Urothelium cell line (cell line): ENCODE measurements around the gene SLC25A4.
A peak's percentile ranks its signal among the peaks of the same experiment; 100 is the strongest.

Experiments used
- DNase-seq: peaks from one replicate; pipeline ENCODE4 v3.0.0; 2011; ENCODE audit warnings: low spot score, mixed read lengths
- FAIRE-seq: peaks from 2 replicates; lab custom pipeline; 2011; peaks lifted over from hg19 to GRCh38; lab: Jason Lieb, UNC

The SLC25A4 gene

DNA sequence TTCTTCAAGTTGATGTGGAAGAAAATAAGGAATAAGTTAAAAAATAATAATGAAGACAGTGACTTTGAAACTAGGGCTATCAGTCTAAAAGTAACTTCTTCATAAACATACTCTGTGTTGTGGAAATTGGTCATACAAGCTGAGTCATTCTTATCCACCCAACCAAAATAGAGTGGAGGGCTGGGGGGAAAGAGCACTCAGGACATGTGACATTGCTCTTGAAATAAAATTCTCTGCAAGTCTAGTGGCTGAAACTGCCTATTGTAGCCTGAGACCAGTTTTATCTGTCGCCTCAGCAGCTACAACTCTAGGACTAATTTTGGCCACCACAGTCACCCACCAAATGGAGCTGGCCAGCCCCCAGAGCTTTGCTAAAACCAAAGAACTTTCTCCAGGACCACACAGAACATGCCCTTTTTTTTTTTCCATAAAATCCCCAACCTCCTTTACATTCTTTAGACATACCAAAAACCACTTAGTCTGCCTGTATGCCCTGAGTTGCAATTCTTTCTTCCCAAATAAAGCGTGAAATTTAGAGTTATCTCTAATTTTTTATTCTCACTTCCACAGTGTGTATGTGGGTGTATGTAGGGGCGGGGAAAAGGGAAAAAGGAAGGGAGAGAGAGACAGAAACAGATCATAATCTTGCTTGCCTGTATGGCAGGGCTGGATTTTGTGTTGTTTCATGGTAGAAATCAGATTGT, 23.0 kb upstream of the SLC25A4 start:
- no peak for DNase-seq
- FAIRE-seq: no peak

DNA sequence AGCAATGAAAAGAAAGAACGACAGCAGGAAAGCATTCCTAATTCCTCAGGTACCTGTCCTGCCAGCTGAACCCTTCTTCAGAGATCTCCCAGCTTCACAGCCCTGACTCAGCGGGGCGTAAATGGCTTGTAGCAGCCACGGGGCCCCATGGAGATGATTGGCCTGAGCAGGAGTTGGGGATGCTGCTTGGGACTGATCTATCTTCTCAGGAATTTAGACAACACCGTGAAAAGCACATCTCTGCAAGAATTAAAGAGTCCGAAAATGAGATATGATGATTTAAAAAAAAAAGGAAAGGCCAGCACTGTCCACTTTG, 22.5 kb upstream of the SLC25A4 start:
- no peak for FAIRE-seq

DNA sequence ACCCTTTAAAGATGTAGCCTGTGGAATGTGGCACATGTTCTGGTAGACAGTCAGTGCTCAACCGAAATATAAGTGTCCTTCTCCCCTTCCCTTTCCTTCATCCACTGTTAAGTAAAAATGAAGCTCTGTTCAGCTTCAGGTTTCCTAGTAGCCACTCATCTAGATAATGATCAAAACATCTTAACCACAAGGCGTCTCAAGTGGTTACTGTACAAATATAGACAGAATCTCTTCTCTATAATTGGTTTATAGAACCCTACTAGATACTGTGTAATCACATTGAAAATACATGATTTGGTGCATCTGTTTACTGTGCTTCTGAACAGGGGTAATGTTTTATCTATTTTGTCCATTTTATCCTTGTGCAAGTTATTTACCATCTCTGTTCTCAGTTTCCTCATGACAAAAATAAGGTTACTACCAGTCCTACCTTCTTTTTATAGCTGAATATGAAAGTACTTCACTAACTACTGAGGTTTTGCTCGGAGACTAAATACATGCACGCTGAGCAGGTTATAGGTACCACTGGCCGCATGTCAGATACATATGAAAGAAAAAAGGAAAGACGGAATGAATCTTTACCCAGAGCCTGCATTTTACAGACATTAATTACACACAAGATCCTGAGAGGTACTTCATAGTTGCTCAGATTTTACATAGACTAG, 20.3 kb upstream of the SLC25A4 start:
- no peak for FAIRE-seq

More for the DNA sequence above, 22.5 kb upstream of the SLC25A4 start:
- no peak for DNase-seq

DNA sequence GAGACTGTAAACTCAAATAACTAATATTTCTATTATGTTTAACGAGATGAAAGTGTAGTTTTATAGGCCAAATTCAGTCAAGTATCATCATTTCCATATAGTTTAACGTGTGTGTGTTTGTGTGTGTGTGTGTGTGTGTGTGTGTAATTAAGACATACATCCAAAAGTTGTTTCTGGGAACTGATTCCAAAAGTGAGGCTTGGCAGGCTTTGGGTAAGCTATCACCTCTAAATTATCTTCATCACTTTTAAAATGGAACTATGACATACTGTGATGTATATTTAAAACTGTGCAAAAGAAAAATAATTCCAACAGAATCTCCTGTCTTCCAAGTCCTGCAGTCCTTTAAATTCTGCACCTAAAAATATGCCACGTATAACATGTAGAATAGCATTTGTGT, 19.1 kb upstream of the SLC25A4 start:
- no peak for FAIRE-seq

More for the DNA sequence above, 20.3 kb upstream of the SLC25A4 start:
- DNase-seq: no peak

DNA sequence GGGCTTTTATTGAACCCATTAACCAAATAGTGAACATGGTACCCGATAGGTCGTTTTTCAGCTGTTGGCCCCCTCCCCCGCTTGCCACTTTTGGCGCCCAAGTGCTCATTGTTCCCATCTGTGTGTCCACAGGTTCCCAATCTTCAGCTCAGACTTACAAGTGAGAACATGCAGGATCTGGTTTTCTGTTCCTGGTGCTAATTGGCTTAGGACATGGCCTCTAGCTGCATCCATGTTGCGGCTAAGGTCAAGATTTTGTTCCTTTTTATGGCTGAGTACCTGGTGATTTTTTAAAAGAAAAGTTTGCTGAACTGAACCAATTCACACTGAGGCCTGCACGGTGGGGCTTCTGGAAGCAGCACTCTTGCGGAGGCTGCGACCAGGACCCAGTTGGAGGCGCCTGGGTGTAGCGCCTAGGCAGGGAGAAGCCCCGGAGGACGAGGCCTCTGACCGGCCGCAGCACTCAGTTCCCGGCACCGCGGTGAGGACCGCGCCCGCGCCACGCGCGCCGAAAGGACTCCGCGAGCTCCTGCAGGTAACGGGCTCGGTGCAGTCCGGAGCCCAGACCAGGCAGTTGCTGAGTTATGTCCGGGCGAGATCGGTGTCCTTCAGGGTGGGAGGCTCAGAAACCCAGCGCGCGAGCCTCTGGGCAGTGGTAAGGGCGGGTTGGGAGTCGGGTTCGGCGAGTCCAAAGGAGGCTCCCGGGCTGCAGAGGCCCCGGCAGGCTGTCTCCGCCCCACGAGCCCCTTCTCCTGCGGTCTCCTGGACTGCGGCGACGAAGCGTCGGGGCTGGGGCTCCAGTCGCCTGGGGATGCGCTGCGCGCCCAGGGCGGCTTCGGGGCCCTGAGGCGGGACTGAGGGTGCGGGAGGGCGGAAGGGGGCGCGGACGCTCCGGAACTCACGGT, 15.8 kb upstream of the SLC25A4 start:
- no peak for DNase-seq
- no peak for FAIRE-seq

More for the DNA sequence above, 19.1 kb upstream of the SLC25A4 start:
- no peak for DNase-seq

DNA sequence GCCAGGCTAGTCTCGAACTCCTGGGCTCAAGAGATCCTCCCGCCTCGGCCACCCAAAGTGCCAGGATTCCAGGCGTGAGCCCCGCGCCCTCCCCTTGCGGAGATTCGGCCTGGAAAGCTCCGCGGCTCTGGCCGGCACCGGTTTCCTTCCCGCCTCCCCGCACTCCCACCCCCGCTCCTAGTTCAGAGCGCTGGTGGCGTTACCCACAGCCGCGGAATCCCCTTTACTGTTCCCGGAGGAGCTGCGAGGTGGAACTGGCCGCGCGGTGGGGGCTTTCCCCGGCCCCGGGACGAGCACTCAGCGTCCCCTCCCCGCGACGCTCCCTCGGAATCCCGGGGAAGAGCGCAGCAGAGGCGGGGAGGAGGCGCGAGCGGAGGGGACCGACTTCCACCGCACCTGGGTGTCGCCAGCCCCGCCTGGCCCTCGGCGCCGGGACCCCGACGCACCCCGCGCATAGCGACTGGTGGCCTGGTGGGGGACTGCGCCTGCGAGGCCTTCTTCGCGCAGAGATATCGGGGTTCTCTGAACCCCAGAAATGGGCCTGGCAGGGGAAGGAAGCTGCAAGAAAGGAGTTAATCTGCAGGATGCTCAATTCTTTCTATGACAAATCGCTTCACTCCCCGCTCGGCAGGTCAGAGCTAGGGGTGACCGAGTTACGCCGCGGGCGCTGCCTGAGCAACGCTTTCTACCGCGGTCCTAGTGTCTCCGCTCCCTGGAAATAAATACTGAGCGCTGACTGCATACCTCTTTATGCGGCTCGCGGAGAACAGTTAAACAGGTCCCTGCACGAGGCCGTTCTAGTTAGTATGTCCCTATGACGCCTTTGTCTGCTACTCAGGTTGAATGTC, 14.6 kb upstream of the SLC25A4 start:
- no peak for DNase-seq
- FAIRE-seq: no peak

DNA sequence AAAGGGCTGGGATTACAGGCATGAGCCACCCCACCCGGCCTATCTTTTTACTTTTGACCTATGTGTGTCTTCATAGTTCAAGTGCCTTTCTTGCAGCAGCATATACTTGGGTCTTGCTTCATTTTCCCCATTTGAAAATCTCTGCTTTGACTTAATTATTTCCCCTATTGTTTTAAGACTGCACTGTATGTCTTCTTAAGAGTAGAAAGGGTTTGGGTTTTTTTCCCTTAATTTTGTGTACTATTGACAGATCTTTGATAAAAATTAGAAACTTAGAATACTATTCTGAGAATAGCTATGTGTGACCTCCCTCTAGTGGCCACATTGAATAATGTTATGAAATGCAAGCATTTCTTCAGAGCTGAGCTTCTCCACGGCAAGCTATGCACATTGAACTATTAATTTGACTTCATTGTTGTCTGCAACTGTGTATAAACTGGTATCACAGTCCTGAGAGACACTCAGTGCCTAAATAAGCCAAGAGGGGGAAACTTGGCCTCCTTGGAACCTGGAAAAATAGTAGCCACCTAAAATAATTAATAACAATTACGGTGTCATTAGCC, 8.7 kb upstream of the SLC25A4 start:
- peak; percentile 37 for DNase-seq
- no peak for FAIRE-seq

DNA sequence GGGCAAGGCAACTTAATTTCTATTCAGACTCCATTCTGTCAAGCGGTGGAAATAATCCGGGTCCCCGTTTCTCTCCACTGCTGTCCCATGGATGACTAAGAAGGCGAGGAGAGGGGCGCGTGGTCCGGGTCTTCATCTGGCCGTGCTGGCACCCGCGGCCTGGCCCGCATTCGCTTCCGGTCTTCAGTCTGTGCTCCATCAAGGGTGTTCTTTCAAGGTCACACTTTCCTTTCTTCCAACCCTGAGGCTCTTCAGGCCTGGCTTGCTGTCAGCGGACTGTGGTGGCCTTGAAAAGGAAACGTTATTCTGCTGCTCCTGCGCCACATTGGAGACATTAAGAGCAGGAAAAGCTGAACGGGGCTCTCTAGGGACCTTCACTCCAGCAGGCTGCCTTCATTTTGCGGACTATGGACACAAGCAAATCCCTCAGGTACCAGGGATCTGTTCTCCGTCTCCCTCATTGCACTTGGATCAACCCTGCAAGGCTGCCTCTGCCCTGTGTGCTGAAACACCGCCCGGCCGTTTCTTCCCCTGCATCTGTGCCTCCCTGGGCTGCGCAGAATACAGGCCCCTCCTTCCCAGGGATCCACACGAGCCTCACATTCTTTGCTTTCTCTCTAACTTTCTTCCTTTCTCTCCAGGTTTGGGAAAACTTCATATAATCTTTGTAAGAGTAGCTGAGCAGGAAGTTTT, 5.7 kb upstream of the SLC25A4 start:
- DNase-seq (no peak), FAIRE-seq (no peak)

DNA sequence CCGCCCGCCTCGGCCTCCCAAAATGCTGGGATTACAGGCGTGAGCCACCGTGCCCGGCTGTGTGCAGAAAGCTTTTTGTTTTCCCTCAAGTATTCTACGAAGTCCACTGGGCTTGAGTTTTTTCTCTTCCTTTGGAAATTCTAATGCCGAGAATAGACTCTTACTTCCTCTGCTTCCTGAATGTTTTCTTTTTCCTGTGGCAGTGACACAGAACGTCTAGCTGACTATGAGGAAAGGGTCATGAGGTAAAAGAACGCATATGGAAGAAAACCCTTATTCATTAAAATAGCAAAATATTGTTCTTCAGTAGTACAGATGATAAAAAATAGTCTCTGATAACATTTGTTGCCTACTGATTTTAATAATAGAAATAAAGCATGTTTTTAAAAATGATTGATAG, 4.9 kb upstream of the SLC25A4 start:
- FAIRE-seq: no peak
- no peak for DNase-seq

DNA sequence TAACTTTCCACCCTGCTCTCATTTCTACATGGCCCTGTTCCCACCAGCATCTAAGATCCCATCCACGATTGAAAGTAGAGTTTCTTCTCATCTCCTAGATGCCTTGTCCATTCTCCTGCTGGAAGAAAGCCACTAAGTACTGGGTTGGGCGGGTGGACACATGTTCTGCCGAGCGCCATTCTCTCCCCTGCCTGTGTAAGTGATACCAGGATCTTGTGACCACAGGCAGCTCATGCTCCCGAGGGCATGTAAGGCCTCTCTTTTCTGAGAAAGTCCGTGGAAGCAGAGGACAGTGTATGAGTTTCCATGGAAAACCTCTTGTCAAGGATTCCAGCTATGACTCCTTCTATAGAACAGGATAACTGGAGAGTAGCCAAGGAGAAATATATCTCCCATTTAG, 3.3 kb upstream of the SLC25A4 start:
- no peak for FAIRE-seq

DNA sequence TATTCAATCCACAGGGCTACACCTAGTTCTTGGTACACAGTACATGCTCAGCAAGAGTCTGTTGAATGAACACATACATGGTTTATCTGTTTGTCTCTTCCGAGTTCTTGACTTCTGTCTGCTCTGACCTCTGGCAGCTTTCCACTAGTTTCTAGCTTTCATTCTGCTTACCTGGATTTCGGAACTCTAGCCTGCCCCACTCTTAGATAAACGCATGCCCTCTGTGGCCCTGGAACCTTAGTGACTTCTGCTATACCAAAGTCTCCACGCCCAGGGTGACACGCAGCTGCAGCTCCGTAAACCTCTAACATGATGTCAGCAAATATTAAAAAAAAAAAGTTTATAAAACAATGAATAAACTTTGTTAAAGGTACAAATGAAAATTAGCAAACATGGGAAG, 1.3 kb upstream of the SLC25A4 start:
- no peak for DNase-seq
- no peak for FAIRE-seq

More for the DNA sequence above, 3.3 kb upstream of the SLC25A4 start:
- DNase-seq: no peak

DNA sequence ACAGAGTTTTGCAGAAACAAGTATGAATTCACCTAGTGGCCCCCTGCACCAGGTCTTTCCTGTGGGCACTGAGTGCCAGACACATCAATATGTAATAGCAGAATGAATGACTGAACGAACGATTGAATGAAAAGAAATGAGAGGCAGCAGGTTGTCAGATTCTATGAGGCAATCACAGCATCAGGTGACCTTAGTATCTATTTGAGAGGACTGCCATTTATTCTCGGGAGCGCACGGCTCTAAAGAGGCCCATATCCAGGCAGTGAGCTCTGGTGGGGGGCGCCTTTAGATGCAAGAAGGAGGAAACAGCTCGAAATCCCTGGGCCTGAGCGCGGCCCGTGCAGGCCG, 528 bp upstream of the SLC25A4 start:
- FAIRE-seq (no peak), DNase-seq (no peak)

DNA sequence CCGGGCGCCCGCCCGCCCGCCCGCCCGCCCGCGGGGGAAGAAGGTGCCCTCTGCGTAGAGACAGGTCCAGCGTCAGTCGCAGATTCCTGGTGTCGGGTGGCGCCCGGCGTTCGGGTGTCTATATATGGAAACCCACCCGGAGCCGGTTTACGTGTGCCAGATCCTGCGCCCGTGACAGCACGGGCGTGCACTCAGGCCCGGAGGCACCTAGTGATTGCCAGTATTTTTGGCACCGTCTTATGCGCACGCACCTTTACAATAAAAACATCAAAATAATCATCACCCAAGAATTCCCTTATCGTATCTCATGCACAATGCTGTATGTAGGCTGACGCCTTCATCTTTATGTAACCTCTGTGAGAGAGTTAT, 519 bp downstream of the SLC25A4 start:
- FAIRE-seq (no peak), DNase-seq (peak; percentile 31)

DNA sequence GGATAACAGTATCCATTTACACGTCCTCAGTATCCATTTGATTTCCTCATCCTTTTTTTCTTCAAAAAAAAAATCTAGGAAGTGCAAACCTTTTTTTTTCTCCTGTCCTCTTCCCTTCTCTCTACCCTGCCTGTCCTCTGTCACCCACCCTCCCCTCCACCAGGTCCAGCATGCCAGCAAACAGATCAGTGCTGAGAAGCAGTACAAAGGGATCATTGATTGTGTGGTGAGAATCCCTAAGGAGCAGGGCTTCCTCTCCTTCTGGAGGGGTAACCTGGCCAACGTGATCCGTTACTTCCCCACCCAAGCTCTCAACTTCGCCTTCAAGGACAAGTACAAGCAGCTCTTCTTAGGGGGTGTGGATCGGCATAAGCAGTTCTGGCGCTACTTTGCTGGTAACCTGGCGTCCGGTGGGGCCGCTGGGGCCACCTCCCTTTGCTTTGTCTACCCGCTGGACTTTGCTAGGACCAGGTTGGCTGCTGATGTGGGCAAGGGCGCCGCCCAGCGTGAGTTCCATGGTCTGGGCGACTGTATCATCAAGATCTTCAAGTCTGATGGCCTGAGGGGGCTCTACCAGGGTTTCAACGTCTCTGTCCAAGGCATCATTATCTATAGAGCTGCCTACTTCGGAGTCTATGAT, 1.7 kb downstream of the SLC25A4 start:
- FAIRE-seq (no peak), DNase-seq (no peak)

DNA sequence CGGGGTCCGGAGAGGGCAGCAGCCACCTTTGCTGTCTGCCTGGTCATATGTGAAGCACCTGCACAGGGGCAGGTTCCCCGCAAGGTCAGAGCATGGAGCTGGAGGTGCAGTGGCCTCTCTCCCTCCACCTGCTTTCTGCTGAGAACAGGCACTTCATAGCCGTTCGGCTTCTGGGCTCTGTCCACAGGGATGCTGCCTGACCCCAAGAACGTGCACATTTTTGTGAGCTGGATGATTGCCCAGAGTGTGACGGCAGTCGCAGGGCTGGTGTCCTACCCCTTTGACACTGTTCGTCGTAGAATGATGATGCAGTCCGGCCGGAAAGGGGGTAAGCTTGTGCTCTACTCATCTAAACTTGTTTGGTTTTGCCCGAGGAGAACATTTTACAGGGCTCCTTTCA, 2.5 kb downstream of the SLC25A4 start:
- FAIRE-seq: no peak
- DNase-seq: no peak

DNA sequence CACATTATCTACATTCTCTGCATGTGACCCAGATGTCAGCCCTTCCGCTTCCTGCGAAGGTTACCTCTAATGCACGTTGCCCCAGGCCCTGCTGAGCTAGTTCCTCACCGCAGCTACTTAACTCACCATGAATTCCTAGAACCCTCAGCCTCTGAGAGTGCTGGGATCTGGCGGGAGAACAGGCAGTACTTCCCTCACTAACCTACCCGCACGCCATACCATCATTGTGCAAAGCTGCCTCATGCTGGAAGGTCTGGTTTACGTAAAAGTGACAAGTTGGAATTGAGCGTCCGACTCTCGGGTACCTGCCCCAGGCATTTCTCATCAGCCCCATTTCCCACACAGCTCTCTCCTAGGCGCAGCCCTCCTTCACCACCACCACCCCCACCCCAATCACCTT, 6.3 kb downstream of the SLC25A4 start:
- FAIRE-seq: no peak
- no peak for DNase-seq

DNA sequence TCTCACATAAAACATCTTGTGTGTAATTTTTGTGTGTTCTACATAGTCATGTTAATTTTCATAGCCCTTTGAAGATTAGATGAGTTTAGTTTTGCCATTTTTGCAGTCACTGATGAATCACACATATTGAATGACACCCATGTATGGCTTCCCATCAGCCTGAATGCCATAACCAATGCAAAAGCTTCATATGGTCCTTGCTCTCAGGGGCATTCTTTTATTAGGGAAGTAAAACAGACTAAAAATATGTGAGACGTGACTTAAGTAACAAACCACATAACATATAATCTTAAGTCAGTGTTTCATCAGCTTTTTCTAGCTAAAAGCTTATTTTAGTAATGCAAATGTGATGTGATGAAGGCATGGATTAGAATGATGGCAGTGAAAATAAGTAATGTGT, 8.2 kb downstream of the SLC25A4 start:
- no peak for FAIRE-seq
- no peak for DNase-seq

DNA sequence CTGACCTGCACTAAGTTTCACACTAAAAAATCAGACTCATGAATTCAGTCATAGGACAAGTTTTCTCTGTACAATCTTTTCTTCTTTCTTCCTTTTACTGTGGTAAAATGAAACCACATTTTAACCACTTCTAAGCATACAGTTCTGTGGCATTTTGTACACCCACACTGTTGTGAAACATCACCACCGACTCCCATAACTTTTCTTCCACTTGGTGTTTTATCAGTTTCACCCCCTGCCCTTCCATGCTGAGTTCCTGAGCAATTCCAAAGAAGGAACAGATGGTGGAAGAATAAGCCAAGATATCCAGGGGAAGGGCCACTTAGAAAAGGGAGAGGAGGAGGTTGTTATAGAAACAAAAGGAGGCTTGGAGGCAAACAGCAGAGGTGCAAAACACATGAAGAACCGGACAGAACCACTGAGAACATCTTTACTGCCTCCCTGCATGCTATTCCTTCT, 22.6 kb downstream of the SLC25A4 start:
- DNase-seq (no peak), FAIRE-seq (no peak)

DNA sequence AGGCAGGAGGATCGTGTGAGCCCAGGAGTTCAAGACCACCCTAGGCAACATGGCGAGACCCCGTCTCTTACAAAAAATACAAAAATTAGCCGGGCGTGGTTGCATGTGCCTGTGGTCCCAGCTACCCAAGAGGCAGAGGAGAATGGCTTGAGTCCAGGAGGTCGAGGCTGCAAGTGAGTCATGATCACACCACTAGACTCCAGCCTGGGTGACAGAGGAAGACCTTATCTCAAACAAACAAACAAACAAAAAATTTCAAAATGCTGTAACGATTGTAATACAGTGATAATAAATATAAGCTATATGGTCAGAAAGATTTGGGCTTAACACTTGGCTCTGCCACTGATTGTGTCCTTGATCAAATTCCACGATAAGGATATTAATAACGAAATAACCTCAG, 24.2 kb downstream of the SLC25A4 start:
- FAIRE-seq (no peak), DNase-seq (no peak)
